ENCODE data around the gene CAMK2G.

DNA sequence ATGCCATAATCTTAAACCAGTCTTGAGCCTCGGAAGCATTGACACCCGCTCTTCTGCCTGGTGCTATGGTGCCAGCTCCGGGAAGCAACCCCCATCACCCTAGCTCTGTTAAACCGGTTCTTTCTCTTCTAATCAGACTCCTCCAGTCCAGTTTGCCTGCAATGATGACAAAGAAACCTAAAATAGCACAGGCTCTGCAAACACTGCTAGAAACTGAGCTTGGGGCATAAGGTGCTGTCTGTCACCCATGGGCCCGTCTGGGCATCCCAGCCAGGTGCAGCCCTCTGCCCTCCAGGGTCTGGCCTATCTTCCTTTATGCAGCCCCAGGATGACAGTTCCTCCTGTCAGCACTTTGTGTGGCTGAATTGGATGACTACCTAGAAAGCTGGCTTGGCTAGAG is 14.2 kb upstream of the CAMK2G start:
- TF ChIP-seq, protein P1, sequence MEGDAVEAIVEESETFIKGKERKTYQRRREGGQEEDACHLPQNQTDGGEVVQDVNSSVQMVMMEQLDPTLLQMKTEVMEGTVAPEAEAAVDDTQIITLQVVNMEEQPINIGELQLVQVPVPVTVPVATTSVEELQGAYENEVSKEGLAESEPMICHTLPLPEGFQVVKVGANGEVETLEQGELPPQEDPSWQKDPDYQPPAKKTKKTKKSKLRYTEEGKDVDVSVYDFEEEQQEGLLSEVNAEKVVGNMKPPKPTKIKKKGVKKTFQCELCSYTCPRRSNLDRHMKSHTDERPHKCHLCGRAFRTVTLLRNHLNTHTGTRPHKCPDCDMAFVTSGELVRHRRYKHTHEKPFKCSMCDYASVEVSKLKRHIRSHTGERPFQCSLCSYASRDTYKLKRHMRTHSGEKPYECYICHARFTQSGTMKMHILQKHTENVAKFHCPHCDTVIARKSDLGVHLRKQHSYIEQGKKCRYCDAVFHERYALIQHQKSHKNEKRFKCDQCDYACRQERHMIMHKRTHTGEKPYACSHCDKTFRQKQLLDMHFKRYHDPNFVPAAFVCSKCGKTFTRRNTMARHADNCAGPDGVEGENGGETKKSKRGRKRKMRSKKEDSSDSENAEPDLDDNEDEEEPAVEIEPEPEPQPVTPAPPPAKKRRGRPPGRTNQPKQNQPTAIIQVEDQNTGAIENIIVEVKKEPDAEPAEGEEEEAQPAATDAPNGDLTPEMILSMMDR (conservative IDR thresholded peaks at IDR 0.05), result no peak
- no peak for TF ChIP-seq EZH2 (IDR thresholded peaks at IDR 0.05; ENCODE audit: low read depth)
